ENCODE data around the gene IGFLR1.
"Not testable (repeated sequence)": the region's sequence is repeated elsewhere in the genome, so short reads cannot be mapped to it uniquely, and the experiment has no call there.

The IGFLR1 gene

DNA sequence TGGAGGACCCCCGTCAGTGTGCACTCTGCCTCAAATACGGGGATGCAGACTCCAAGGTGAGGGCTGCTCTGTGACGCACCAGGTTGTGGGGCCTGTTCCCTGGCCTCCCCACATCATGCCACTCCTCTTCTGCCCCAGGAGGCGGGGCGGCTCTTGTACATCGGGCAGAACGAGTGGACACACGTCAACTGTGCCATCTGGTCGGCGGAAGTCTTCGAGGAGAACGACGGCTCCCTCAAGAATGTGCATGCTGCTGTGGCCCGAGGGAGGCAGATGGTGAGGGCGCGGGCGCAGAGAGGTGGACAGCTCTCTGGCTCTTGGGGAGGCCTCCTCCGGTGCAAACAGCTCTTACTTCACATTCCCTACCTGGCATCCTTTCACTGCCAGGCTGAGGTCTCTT is 13.2 kb downstream of the IGFLR1 start:
- no peak for DNase-seq (ENCODE audit: insufficient read length, low spot score)
- TF ChIP-seq, protein P1, sequence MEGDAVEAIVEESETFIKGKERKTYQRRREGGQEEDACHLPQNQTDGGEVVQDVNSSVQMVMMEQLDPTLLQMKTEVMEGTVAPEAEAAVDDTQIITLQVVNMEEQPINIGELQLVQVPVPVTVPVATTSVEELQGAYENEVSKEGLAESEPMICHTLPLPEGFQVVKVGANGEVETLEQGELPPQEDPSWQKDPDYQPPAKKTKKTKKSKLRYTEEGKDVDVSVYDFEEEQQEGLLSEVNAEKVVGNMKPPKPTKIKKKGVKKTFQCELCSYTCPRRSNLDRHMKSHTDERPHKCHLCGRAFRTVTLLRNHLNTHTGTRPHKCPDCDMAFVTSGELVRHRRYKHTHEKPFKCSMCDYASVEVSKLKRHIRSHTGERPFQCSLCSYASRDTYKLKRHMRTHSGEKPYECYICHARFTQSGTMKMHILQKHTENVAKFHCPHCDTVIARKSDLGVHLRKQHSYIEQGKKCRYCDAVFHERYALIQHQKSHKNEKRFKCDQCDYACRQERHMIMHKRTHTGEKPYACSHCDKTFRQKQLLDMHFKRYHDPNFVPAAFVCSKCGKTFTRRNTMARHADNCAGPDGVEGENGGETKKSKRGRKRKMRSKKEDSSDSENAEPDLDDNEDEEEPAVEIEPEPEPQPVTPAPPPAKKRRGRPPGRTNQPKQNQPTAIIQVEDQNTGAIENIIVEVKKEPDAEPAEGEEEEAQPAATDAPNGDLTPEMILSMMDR (IDR thresholded peaks at IDR 0.05; ENCODE audit: insufficient read depth, missing control alignments): no peak
- FAIRE-seq: no peak

DNA sequence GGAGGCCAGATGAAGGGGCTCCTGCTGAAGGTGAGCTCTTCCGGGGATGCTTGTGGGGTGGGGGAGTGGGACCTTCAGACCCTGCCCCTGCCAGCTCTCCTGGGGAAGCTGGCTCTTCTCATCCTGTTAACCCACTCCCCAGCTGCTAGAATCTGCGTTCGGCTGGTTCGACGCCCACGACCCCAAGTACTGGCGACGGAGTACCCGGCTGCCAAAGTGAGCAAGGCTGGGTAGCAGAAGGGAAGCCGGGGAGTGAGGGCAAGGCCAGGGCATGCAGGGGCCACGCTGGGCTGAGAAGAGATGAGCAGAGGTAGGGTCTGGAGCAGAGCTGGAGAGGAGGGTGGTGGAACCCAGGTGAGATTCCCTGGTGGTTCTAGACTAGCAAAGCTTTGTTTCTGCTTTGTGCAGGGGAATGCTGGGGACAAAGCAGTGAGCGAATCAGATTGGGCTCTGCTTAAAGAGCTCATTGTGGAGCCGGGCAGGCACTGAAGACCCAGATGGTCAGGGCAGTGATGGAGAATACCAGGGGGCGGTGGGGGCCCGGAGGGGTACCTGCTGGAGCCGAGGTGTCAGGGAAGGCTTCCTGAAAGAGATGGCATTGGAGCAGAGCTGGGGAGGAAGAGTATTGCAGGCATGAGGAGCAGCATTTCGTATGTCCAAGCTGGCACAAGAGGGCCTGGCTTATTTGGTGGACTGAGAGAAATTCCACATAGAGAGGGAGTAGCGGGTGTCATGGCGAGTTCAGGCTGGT is 14.1 kb downstream of the IGFLR1 start:
- FAIRE-seq (no peak), DNase-seq (ENCODE audit: insufficient read length, low spot score) (no peak)
- TF ChIP-seq, protein P1 (IDR thresholded peaks at IDR 0.05; ENCODE audit: insufficient read depth, missing control alignments): no peak

DNA sequence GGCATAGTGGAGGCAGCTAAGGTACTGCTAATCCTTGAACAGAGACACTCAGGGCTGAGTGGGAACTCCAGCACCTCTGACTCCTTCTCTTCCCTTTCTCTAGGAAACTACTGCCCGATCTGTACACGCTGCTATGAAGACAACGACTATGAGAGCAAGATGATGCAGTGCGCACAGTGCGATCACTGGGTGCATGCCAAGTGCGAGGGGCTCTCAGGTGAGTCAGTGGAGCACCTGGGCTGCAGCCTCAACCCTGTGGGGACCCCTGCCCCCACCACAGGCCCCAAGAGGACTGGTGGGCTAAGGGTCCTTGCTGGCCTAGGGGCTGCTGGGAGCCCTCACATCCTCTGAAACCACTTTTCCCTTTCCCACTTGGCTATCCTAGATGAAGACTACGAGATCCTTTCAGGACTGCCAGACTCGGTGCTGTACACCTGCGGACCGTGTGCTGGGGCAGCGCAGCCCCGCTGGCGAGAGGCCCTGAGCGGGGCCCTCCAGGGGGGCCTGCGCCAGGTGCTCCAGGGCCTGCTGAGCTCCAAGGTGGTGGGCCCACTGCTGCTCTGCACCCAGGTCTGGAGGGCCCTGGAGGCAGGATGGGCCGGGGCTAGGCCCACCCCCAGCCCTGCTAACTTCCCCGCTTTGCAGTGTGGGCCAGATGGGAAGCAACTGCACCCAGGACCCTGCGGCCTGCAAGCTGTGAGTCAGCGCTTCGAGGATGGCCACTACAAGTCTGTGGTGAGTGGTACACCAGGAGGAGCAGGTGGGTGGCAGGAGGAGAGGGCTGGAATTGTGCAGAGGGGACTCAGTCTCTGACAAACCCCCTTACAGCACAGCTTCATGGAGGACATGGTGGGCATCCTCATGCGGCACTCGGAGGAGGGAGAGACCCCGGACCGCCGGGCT is 14.9 kb downstream of the IGFLR1 start:
- no peak for FAIRE-seq
- TF ChIP-seq, protein P1 (IDR thresholded peaks at IDR 0.05; ENCODE audit: insufficient read depth, missing control alignments): no peak
- DNase-seq (ENCODE audit: insufficient read length, low spot score): no peak

- FAIRE-seq: no peak
- DNase-seq (ENCODE audit: insufficient read length, low spot score): no peak
- TF ChIP-seq, protein P1 (IDR thresholded peaks at IDR 0.05; ENCODE audit: insufficient read depth, missing control alignments): no peak
Observed at GRCh38 chr19:35725216-35725861, 16.9 kb downstream of the IGFLR1 start.

GRCh38 chr19:35724560-35724959 is 17.7 kb downstream of the IGFLR1 start:
- TF ChIP-seq, protein P1 (IDR thresholded peaks at IDR 0.05; ENCODE audit: insufficient read depth, missing control alignments): no peak
- FAIRE-seq (no peak), DNase-seq (ENCODE audit: insufficient read length, low spot score) (no peak)

- not testable (repeated sequence) for DNase-seq (ENCODE audit: insufficient read length, low spot score); FAIRE-seq
Observed at GRCh38 chr19:35724132-35724531, 18.1 kb downstream of the IGFLR1 start.

DNA sequence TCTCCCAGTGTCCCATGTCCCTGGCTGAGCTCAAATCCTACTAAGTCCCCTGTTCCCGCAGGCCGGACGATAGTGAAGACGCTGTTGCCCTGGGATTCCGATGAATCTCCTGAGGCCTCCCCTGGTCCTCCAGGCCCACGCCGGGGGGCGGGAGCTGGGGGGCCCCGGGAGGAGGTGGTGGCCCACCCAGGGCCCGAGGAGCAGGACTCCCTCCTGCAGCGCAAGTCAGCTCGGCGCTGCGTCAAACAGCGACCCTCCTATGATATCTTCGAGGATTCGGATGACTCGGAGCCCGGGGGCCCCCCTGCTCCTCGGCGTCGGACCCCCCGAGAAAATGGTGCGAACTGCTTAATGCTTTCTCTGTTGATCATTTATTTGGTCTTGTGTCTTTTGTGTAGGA is 18.6 kb downstream of the IGFLR1 start:
- TF ChIP-seq, protein P1 (IDR thresholded peaks at IDR 0.05; ENCODE audit: insufficient read depth, missing control alignments): no peak
- FAIRE-seq (no peak), DNase-seq (ENCODE audit: insufficient read length, low spot score) (no peak)
